ENCODE measurements around the gene SH3RF2. TPM values are rescaled to one million over a fixed set of nuclear protein-coding genes. Genes with fewer than 3 reads are reported as not detected.

Gene SH3RF2
- total RNA-seq, 3 donors from 2014 or later = 6.6 to 9.5 (median 9.4) TPM

DNA sequence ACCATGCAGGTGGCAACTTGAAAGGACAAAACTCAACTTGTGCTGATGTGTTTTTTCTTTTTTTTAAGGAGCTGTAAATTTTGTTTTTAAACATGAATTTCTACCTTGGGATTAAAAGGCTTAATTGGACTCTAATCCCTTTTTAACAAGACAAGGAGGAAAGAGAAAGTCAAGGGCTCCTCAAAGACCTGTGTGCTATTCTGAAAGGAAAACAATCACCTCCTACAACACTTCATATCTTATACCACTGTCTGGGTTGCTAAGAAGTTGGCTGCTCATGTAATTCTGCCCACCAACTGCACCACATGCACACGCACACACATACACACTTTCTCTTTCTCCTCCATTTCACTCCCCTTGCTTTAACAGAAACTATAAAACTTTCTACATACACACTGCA lies 78.6 kb downstream of the SH3RF2 start:
- TF ChIP-seq POLR2AphosphoS5 (IDR thresholded peaks at IDR 0.05) (no peak), POLR2A (IDR thresholded peaks at IDR 0.05) (no peak)
- TF ChIP-seq, protein P1, sequence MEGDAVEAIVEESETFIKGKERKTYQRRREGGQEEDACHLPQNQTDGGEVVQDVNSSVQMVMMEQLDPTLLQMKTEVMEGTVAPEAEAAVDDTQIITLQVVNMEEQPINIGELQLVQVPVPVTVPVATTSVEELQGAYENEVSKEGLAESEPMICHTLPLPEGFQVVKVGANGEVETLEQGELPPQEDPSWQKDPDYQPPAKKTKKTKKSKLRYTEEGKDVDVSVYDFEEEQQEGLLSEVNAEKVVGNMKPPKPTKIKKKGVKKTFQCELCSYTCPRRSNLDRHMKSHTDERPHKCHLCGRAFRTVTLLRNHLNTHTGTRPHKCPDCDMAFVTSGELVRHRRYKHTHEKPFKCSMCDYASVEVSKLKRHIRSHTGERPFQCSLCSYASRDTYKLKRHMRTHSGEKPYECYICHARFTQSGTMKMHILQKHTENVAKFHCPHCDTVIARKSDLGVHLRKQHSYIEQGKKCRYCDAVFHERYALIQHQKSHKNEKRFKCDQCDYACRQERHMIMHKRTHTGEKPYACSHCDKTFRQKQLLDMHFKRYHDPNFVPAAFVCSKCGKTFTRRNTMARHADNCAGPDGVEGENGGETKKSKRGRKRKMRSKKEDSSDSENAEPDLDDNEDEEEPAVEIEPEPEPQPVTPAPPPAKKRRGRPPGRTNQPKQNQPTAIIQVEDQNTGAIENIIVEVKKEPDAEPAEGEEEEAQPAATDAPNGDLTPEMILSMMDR (IDR thresholded peaks at IDR 0.05) = no peak
- no peaks in the 10 kb centered on the region for H3K27me3 ChIP-seq
- intact Hi-C loops (cut with DNase I; ENCODE audit: low total_unique reads) = no loop called here
- DNase-seq (ENCODE audit: low spot score in 2 of 2) = no peak
- H3K36me3 ChIP-seq = no peaks in the 10 kb centered on the region
- H3K9me3 ChIP-seq = no peaks in the 10 kb centered on the region
- no peaks in the 10 kb centered on the region for H3K4me1 ChIP-seq
- H3K27ac ChIP-seq = no peak overlapping the region
- no peak overlapping the region for H3K4me3 ChIP-seq

DNA sequence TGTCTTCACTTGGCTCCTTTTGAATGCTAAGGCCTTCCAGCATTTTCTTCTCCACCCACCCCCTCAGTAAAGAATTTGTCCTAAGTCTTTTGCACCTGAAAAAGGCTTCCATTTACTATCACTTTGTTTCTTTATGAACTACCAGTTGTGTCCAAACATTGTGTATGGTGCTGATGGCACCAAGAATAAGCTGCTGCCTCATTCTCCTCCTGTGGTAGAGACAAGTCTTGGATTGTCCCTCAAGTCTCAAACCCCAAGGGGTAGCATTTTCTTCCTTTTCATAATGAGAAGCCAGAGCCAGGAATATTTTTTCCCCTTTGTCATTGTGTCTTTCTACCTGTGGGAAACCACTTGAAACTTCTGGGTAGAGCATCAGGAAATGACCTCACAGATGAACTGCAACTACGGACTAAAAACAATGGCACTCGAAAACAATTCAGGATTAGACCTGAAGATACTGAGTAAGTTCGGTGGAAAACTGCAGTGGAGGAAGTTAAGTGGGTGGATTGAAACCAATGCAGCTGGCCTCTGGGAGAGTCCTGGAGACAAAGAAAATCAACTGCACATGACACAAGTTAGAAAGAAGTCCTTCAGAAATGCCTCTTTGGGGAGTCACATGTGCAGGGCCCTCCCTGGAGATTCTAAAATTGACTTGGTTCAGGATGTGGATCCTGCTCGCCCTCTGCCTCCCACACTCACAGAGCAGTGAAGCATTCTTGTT lies 80.5 kb downstream of the SH3RF2 start:
- no peaks in the 10 kb centered on the region for H3K9me3 ChIP-seq
- intact Hi-C loops (cut with DNase I; ENCODE audit: low total_unique reads) = no loop called here
- DNase-seq (ENCODE audit: low spot score in 2 of 2) = no peak

DNA sequence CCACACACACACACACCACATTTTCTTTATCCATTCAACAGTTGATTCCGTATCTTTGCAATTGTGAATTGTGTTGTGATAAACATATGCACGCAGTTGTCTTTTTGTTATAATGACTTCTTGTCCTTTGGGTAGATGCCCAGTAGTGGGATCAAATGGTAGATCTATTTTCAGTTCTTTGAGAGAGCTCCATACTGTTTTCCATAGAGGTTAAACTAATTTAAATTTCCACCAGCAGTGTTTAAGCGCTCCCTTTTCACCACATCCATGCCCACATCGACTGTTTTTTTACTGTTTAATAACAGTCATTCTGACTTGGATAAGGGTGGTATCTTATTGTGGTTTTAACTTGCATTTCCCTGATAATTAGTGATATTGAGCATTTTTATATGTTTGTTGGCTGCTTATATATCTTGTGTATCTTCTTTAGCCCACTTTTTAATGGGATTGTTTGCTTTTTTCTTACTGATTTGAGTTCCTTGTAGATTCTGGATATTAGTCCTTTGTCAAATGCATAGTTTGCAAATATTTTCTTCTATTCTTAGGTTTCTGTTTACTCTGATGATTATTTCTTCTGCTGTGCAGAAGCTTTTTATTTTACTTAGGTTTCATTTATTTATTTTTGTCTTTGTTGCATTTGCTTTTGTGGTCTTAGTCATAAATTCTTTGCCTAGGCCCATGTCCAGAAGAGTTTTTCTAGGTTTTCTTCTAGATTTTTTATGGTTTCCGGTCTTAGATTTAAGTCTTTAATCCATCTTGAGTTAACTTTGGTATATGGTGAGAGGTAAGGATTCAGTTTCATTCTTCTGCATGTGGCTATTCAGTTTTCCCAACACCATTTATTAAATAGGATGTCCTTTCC lies 82.4 kb downstream of the SH3RF2 start:
- H3K4me1 ChIP-seq = no peaks in the 10 kb centered on the region
- no peak for DNase-seq (ENCODE audit: low spot score in 2 of 2)
- no peaks in the 10 kb centered on the region for H3K9me3 ChIP-seq
- H3K27ac ChIP-seq = no peak overlapping the region
- no peak for TF ChIP-seq POLR2AphosphoS5 (IDR thresholded peaks at IDR 0.05)
- TF ChIP-seq, protein P1 (IDR thresholded peaks at IDR 0.05) = no peak
- TF ChIP-seq POLR2A (IDR thresholded peaks at IDR 0.05) = no peak
- no peak overlapping the region for H3K4me3 ChIP-seq
- intact Hi-C loops (cut with DNase I; ENCODE audit: low total_unique reads) = no loop called here
- H3K27me3 ChIP-seq = no peaks in the 10 kb centered on the region
- H3K36me3 ChIP-seq = no peaks in the 10 kb centered on the region

More for the DNA sequence above, 80.5 kb downstream of the SH3RF2 start:
- no peaks in the 10 kb centered on the region for H3K27me3 ChIP-seq
- no peaks in the 10 kb centered on the region for H3K36me3 ChIP-seq
- H3K4me1 ChIP-seq = no peaks in the 10 kb centered on the region
- no peak overlapping the region for H3K4me3 ChIP-seq
- H3K27ac ChIP-seq = peak overlapping the region in 1 of 2 donors; percentile 39
- TF ChIP-seq POLR2AphosphoS5 (IDR thresholded peaks at IDR 0.05) (no peak), POLR2A (IDR thresholded peaks at IDR 0.05) (no peak)
- TF ChIP-seq, protein P1 (IDR thresholded peaks at IDR 0.05) = no peak

DNA sequence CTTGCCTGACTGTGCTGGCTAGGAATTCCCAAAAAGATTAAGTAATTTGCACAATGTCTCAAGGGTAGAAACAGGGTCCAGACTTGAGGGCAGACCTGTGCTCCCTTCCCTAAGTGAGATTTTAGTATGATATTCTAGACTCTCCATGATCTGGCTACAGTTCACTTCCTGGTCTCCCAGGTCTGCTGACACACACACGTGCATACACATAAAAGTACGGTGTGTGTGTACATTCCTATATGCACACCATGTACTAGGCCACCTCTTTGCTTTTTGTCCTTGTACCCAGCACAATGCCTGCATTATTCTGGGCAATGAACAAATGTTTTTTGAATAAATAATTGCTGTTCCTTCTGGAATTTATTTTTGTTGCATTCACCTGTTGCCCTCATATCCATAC lies 83.7 kb downstream of the SH3RF2 start:
- Histone ChIP-seq H3K4me3 (no peak overlapping the region), H3K27me3 (no peaks in the 10 kb centered on the region), H3K27ac (no peak overlapping the region), H3K4me1 (no peaks in the 10 kb centered on the region), H3K9me3 (no peaks in the 10 kb centered on the region), H3K36me3 (no peaks in the 10 kb centered on the region)
- DNase-seq (ENCODE audit: low spot score in 2 of 2) = no peak
- intact Hi-C loops (cut with DNase I; ENCODE audit: low total_unique reads) = no loop called here
- TF ChIP-seq, protein P1 (IDR thresholded peaks at IDR 0.05) = no peak
- no peak for TF ChIP-seq POLR2A (IDR thresholded peaks at IDR 0.05)
- no peak for TF ChIP-seq POLR2AphosphoS5 (IDR thresholded peaks at IDR 0.05)

DNA sequence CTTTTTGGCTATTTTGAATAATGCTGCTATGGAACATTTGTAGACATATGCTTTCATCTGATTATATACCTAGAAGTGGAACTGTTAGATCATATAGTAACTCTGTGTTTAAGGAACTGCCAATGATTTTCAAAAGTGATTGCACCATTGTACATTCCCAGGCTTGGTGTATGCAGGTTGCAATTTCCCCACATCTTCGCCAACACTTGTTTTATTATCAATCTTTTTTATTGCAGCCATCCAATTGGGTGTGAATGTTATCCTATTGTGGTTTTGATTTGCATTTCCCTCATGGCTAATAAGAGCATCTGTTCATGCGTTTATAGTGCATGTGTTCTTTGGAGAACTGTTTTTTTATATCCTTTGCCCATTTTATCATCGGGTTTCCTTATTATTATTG lies 87.7 kb downstream of the SH3RF2 start:
- Histone ChIP-seq H3K4me1 (no peaks in the 10 kb centered on the region), H3K9me3 (no peaks in the 10 kb centered on the region), H3K27ac (no peak overlapping the region), H3K4me3 (no peak overlapping the region), H3K27me3 (no peaks in the 10 kb centered on the region), H3K36me3 (no peaks in the 10 kb centered on the region)
- intact Hi-C loops (cut with DNase I; ENCODE audit: low total_unique reads) = no loop called here
- no peak for DNase-seq (ENCODE audit: low spot score in 2 of 2)
- TF ChIP-seq POLR2AphosphoS5 (IDR thresholded peaks at IDR 0.05) = no peak
- no peak for TF ChIP-seq POLR2A (IDR thresholded peaks at IDR 0.05)
